ENCODE data around the gene OMA1.

DNA sequence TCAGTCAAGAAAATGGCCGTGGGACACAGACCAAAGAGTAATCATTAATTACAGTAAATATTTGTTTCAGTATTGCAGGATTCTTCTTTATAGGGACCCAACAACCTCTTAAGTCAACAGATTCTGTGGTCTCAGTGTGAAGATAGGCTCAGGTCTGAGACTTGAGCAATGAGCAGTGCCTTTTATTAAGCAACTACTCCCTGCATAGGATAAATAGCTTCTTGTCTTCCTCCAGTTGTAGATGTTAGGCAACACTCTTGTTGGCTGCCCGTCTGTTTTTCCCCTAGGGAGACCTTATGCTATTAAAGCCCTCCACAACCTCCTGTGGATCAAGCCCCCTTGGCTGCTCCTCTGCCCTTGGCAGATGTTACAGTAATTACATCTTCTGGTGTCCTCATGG, 1.8 kb upstream of the OMA1 start:
- TF ChIP-seq L3MBTL2 (conservative IDR thresholded peaks at IDR 0.05) (no peak), SP1 (IDR thresholded peaks at IDR 0.05) (no peak), FOXA1 (IDR thresholded peaks at IDR 0.05) (no peak), SUZ12 (IDR thresholded peaks at IDR 0.05) (no peak), ZNF384 (IDR thresholded peaks at IDR 0.05) (no peak), BHLHE40 (IDR thresholded peaks at IDR 0.05; ENCODE audit: borderline replicate concordance) (no peak), FOXM1 (IDR thresholded peaks at IDR 0.05; ENCODE audit: borderline replicate concordance) (no peak), LEF1 (IDR thresholded peaks at IDR 0.05; ENCODE audit: borderline replicate concordance) (no peak), ELF4 (IDR thresholded peaks at IDR 0.05) (no peak), FOXK2 (IDR thresholded peaks at IDR 0.05) (no peak)
- TF ChIP-seq, protein P1, sequence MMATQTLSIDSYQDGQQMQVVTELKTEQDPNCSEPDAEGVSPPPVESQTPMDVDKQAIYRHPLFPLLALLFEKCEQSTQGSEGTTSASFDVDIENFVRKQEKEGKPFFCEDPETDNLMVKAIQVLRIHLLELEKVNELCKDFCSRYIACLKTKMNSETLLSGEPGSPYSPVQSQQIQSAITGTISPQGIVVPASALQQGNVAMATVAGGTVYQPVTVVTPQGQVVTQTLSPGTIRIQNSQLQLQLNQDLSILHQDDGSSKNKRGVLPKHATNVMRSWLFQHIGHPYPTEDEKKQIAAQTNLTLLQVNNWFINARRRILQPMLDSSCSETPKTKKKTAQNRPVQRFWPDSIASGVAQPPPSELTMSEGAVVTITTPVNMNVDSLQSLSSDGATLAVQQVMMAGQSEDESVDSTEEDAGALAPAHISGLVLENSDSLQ (IDR thresholded peaks at IDR 0.05) = no peak
